ENCODE measurements around the gene EMC10. TPM values are rescaled to one million over a fixed set of nuclear protein-coding genes. Genes with fewer than 3 reads are reported as not detected.
"Not testable (repeated sequence)": the region's sequence is repeated elsewhere in the genome, so short reads cannot be mapped to it uniquely, and the experiment has no call there.

Gene EMC10
- total RNA-seq, 1 experiment from 2014 or later = 108 TPM

DNA sequence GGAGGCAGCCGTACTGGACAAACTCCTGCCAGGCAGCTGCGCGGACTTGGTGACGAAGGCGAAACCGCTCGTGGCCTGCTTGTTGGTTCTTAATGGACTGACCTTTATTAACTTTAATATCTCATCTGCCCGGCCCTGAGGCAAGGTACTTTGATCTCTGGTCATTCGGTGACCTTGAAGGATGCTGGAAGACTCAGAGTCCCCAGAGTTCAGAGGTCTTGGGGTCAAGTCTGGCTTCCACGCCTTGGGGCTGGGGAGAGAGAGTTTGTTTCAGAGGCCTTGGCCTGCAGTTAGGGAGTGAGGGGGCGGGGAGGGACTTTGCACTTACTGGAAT lies 9.6 kb upstream of the EMC10 start:
- Histone ChIP-seq H3K4me3 (ENCODE audit: low read depth, low read length, poor library complexity, severe bottlenecking) (no peak overlapping the region), H3K36me3 (ENCODE audit: insufficient read depth, low read length, poor library complexity, severe bottlenecking) (no peaks in the 10 kb centered on the region), H3K4me1 (ENCODE audit: insufficient read depth, low read length, poor library complexity, severe bottlenecking) (no peaks in the 10 kb centered on the region), H3K27ac (ENCODE audit: low read depth, low read length, poor library complexity, severe bottlenecking) (no peak overlapping the region), H3K9me3 (ENCODE audit: low read depth, low read length, poor library complexity, severe bottlenecking) (no peaks in the 10 kb centered on the region), H3K27me3 (replicated peaks; ENCODE audit: insufficient read depth, low read depth, low read length, poor library complexity) (no peaks in the 10 kb centered on the region)
- intact Hi-C loops (cut with micrococcal nuclease; ENCODE audit: unreplicated experiment) = no loop called here
- DNase-seq (ENCODE audit: low spot score) = no peak
- POLR2A ChIA-PET (ENCODE audit: low non-redundant PET) = no interaction called here
- TF ChIP-seq, protein P1, sequence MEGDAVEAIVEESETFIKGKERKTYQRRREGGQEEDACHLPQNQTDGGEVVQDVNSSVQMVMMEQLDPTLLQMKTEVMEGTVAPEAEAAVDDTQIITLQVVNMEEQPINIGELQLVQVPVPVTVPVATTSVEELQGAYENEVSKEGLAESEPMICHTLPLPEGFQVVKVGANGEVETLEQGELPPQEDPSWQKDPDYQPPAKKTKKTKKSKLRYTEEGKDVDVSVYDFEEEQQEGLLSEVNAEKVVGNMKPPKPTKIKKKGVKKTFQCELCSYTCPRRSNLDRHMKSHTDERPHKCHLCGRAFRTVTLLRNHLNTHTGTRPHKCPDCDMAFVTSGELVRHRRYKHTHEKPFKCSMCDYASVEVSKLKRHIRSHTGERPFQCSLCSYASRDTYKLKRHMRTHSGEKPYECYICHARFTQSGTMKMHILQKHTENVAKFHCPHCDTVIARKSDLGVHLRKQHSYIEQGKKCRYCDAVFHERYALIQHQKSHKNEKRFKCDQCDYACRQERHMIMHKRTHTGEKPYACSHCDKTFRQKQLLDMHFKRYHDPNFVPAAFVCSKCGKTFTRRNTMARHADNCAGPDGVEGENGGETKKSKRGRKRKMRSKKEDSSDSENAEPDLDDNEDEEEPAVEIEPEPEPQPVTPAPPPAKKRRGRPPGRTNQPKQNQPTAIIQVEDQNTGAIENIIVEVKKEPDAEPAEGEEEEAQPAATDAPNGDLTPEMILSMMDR (conservative IDR thresholded peaks at IDR 0.05; ENCODE audit: low read depth, low read length) = no peak
- no peak for TF ChIP-seq EZH2 (IDR thresholded peaks at IDR 0.05; ENCODE audit: borderline replicate concordance, low read depth, low read length, poor library complexity, severe bottlenecking)
- no TSS peak for BruUV-seq (replicated peaks)
- CTCF ChIA-PET = no interaction called here

DNA sequence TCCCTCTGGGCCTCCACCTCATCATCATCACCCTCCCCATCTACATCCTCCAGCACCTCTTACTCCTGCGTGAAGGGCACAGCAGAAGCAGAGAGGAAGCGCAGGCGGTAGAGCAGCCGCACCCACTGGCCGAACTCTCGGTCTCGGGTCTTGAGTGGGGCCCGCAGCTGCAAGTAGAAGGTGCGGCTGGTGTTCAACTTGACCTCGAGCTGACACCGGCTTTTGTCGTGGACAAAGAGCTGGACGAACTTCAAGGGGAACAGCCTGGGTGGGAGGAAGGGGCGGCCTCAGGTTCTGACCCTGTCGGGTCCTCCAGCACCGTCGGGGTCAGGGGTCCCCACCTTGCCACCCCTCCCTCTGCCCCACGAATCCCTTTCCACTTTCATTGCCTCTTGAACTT lies 8.7 kb upstream of the EMC10 start:
- no peaks in the 10 kb centered on the region for H3K36me3 ChIP-seq (ENCODE audit: insufficient read depth, low read length, poor library complexity, severe bottlenecking)
- POLR2A ChIA-PET (ENCODE audit: low non-redundant PET) = no interaction called here
- H3K4me1 ChIP-seq (ENCODE audit: insufficient read depth, low read length, poor library complexity, severe bottlenecking) = no peaks in the 10 kb centered on the region
- H3K27me3 ChIP-seq (replicated peaks; ENCODE audit: insufficient read depth, low read depth, low read length, poor library complexity) = no peaks in the 10 kb centered on the region
- CTCF ChIA-PET = no interaction called here
- H3K27ac ChIP-seq (ENCODE audit: low read depth, low read length, poor library complexity, severe bottlenecking) = no peak overlapping the region
- no peaks in the 10 kb centered on the region for H3K9me3 ChIP-seq (ENCODE audit: low read depth, low read length, poor library complexity, severe bottlenecking)
- intact Hi-C loops (cut with micrococcal nuclease; ENCODE audit: unreplicated experiment) = no loop called here
- no peak for TF ChIP-seq EZH2 (IDR thresholded peaks at IDR 0.05; ENCODE audit: borderline replicate concordance, low read depth, low read length, poor library complexity, severe bottlenecking)
- no TSS peak for BruUV-seq (replicated peaks)
- no peak overlapping the region for H3K4me3 ChIP-seq (ENCODE audit: low read depth, low read length, poor library complexity, severe bottlenecking)
- DNase-seq (ENCODE audit: low spot score) = no peak

DNA sequence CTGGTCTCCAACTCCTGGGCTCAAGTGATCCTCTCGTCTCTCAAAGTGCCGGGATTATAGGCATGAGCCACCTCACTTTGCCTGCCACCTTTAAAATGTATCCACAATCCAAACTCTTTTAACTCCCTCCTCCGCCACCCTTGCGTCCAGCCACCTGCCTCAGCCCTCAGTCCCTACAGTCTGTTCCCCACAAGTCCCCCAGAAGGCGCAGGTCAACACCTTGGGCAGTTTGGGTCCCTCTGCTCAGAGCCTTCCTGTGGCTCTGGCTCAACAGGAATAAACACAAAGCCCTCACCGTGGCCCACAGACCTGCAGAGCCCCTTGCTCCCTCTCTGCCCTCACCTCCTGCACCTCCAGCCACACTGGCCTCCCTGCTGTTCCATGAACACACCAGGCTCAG lies 7.5 kb upstream of the EMC10 start:
- intact Hi-C loops (cut with micrococcal nuclease; ENCODE audit: unreplicated experiment) = no loop called here

DNA sequence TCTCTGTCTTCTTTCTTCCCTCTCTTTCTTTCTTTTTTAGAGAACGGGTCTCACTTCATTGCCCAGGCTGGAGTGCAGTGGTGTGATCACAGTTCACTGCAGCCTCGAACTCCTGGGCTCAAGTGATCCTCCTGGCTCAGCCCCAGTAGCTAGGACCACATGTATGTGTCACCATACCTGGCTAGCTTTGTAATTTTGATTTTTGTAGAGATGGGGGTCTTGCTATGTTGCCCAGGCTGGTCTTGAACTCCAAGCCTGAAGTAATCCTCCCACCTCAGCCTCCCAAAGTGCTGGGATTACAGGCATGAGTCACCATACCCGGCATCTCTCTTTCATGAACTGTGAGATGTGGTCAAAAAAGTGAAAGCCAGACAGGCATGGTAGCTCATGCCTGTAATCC lies 3.0 kb upstream of the EMC10 start:
- POLR2A ChIA-PET (ENCODE audit: low non-redundant PET); intact Hi-C loops (cut with micrococcal nuclease; ENCODE audit: unreplicated experiment); H3K9me3 ChIP-seq (ENCODE audit: low read depth, low read length, poor library complexity, severe bottlenecking); H3K36me3 ChIP-seq (ENCODE audit: insufficient read depth, low read length, poor library complexity, severe bottlenecking); BruUV-seq (replicated peaks); DNase-seq (ENCODE audit: low spot score); H3K27me3 ChIP-seq (replicated peaks; ENCODE audit: insufficient read depth, low read depth, low read length, poor library complexity); H3K4me3 ChIP-seq (ENCODE audit: low read depth, low read length, poor library complexity, severe bottlenecking); H3K4me1 ChIP-seq (ENCODE audit: insufficient read depth, low read length, poor library complexity, severe bottlenecking); H3K27ac ChIP-seq (ENCODE audit: low read depth, low read length, poor library complexity, severe bottlenecking): not testable (repeated sequence)
- CTCF ChIA-PET = interaction anchor here (0.5 kb wide), 1 partner anchor 256 kb away, joined by 5 read pairs; no protein-coding TSS in a partner anchor

More for the DNA sequence above, 7.5 kb upstream of the EMC10 start:
- no peak for TF ChIP-seq EZH2 (IDR thresholded peaks at IDR 0.05; ENCODE audit: borderline replicate concordance, low read depth, low read length, poor library complexity, severe bottlenecking)
- TF ChIP-seq, protein P1 (conservative IDR thresholded peaks at IDR 0.05; ENCODE audit: low read depth, low read length) = no peak
- POLR2A ChIA-PET (ENCODE audit: low non-redundant PET) = no interaction called here
- Histone ChIP-seq H3K27me3 (replicated peaks; ENCODE audit: insufficient read depth, low read depth, low read length, poor library complexity) (no peaks in the 10 kb centered on the region), H3K4me1 (ENCODE audit: insufficient read depth, low read length, poor library complexity, severe bottlenecking) (no peaks in the 10 kb centered on the region), H3K27ac (ENCODE audit: low read depth, low read length, poor library complexity, severe bottlenecking) (no peak overlapping the region), H3K36me3 (ENCODE audit: insufficient read depth, low read length, poor library complexity, severe bottlenecking) (no peaks in the 10 kb centered on the region), H3K4me3 (ENCODE audit: low read depth, low read length, poor library complexity, severe bottlenecking) (no peak overlapping the region), H3K9me3 (ENCODE audit: low read depth, low read length, poor library complexity, severe bottlenecking) (no peaks in the 10 kb centered on the region)
- CTCF ChIA-PET = no interaction called here
- BruUV-seq (replicated peaks) = no TSS peak
- DNase-seq (ENCODE audit: low spot score) = no peak
